NB4 (cell line): ENCODE measurements around the gene CREB5.

Source experiments
- CTCF ChIP-seq: IDR thresholded peaks from one replicate; pipeline ENCODE4 v1.5.1; 2012; ENCODE audit warnings: low read depth, low read length
- MYC ChIP-seq: IDR thresholded peaks from 2 replicates; pipeline ENCODE4 v1.6.1; 2011; ENCODE audit warnings: low read depth, low read length

- TF ChIP-seq CTCF: no peak
- TF ChIP-seq MYC: no peak
Measured at GRCh38 chr7:28645866-28646265, 233.5 kb downstream of the CREB5 start.
